ENCODE data around the gene SCO2. TPM values are rescaled to one million over a fixed set of nuclear protein-coding genes. Genes with fewer than 3 reads are reported as not detected.

Gene SCO2
- total and polyA plus RNA-seq, 9 of the 15 experiments (the other 6 are each of a cell fraction or from before 2014, with no cell fraction given): 0.34 to 4.0 (median 1.1) TPM; not detected in 3

DNA sequence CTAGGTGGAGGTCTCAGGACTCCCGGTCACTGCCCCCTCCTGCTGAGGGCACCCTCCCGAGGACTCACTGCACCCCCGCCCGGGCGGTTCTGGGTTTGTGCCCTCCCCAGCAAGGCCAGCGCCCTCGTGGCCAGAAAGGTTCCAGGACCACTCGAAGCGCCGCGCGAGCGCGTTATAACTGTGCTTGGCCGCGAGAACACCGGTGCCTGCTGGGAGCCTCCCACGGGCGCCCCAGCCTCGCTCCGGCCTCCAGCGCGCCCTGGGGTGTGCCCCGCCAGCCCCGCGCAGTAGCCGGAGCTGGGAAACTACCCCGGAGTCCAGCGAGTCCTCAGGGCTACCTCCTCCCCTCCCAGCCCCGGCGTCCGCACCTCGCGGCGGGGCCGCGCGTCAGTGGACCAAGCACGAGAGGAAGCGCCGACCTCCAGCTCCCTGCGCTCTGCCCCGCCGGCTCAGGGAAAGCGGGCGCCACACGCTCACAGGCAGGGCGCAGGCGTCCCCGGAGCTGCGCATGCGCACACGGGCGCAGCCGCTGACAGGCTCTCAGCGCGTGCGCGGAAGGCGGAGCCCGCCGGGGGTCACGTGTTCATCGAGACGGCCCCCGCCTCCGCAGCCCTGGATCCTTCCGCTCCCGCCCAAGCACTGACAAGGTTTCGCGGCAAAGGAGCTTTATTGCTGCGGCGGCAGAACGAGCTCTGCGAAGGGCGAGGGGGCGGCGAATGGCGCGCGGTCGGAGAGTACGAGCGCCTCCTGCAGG lies at the start of gene SCO2 (continued):
- TF ChIP-seq TAF1 (IDR thresholded peaks at IDR 0.05; ENCODE audit: control insufficient read depth, extremely low read depth, insufficient read depth, low read length, severe bottlenecking) (peak; percentile 67), CCAR2 (IDR thresholded peaks at IDR 0.05; ENCODE audit: low read depth, low read length) (no peak), ETV5 (CRISPR knock-in tag; IDR thresholded peaks at IDR 0.05; ENCODE audit: low read depth) (no peak), ZNF316 (IDR thresholded peaks at IDR 0.05) (peak; percentile 56; the same call in 1 of the 2 replicates), EP400 (IDR thresholded peaks at IDR 0.05) (peak; percentile 77; the same call in 1 of the 2 replicates), FOSL1 (tag; conservative IDR thresholded peaks at IDR 0.05) (peak; percentile 19; the same call in 1 of the 2 replicates), ZNF717 (CRISPR knock-in tag; IDR thresholded peaks at IDR 0.05) (0 out of 2 replicates have a peak, but pooled peaks have one; percentile 83), RBFOX2 (IDR thresholded peaks at IDR 0.05; ENCODE audit: low read depth, low read length) (peak; percentile 86)
- TF ChIP-seq, protein P1, sequence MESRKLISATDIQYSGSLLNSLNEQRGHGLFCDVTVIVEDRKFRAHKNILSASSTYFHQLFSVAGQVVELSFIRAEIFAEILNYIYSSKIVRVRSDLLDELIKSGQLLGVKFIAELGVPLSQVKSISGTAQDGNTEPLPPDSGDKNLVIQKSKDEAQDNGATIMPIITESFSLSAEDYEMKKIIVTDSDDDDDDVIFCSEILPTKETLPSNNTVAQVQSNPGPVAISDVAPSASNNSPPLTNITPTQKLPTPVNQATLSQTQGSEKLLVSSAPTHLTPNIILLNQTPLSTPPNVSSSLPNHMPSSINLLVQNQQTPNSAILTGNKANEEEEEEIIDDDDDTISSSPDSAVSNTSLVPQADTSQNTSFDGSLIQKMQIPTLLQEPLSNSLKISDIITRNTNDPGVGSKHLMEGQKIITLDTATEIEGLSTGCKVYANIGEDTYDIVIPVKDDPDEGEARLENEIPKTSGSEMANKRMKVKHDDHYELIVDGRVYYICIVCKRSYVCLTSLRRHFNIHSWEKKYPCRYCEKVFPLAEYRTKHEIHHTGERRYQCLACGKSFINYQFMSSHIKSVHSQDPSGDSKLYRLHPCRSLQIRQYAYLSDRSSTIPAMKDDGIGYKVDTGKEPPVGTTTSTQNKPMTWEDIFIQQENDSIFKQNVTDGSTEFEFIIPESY (CRISPR knock-in tag; IDR thresholded peaks at IDR 0.05): peak; percentile 68; the same call in 1 of the 2 replicates
